A673 (cell line): ENCODE data around the gene TNFAIP8L3. TPM values are rescaled to one million over a fixed set of nuclear protein-coding genes. Genes with fewer than 3 reads are reported as not detected.

Source experiments
- BruUV-seq: library from RNA; stranded (reverse); fragments of 400-500 nt; replicated peaks from 2 replicates; lab custom pipeline; 2021; lab: Mats Ljungman, UMichigan
- CTCF ChIA-PET: fragments of 300-600 bp; sonication (Branson Sonifier 250); formaldehyde crosslinking; loops from one replicate; lab custom pipeline; 2022; ENCODE audit warnings: antibody characterized with exemption; lab: Charles Lee
- POLR2A ChIA-PET: fragments of 300-600 bp; sonication (Branson Sonifier 250); formaldehyde crosslinking; loops from one replicate; lab custom pipeline; 2022; ENCODE audit warnings: antibody characterized with exemption; ENCODE audit not compliant: low non-redundant PET; lab: Charles Lee
- DNase-seq: peaks from one replicate; pipeline ENCODE4 v3.0.0-alpha.2; 2015; ENCODE audit warnings: low spot score
- H3K27ac ChIP-seq: fragments of 200-600 bp; sonication (generic); 2 replicates; pipeline ENCODE4 v1.5.1; 2016; ENCODE audit warnings: mixed run types, low read depth, mild to moderate bottlenecking, mixed read lengths, antibody characterized with exemption, low read length; ENCODE audit not compliant: poor library complexity, severe bottlenecking
- H3K27me3 ChIP-seq: fragments of 200-600 bp; sonication (generic); replicated peaks from 2 replicates; pipeline ENCODE4 v1.6.1; 2017; ENCODE audit warnings: mixed run types, low read depth, mild to moderate bottlenecking, mixed read lengths, antibody characterized with exemption, low read length; ENCODE audit not compliant: insufficient read depth, poor library complexity
- H3K36me3 ChIP-seq: fragments of 200-600 bp; sonication (generic); 2 replicates; pipeline ENCODE4 v1.6.1; 2016; ENCODE audit warnings: mixed run types, mild to moderate bottlenecking, mixed read lengths, antibody characterized with exemption, low read length; ENCODE audit not compliant: insufficient read depth, poor library complexity, severe bottlenecking
- H3K4me1 ChIP-seq: fragments of 200-600 bp; sonication (generic); 2 replicates; pipeline ENCODE4 v1.6.1; 2017; ENCODE audit warnings: mixed run types, mild to moderate bottlenecking, mixed read lengths, antibody characterized with exemption, low read length; ENCODE audit not compliant: insufficient read depth, poor library complexity, severe bottlenecking
- H3K4me3 ChIP-seq: fragments of 200-600 bp; sonication (generic); 2 replicates; pipeline ENCODE4 v1.5.1; 2016; ENCODE audit warnings: low read depth, mixed run types, mild to moderate bottlenecking, mixed read lengths, low read length; ENCODE audit not compliant: poor library complexity, severe bottlenecking
- H3K9me3 ChIP-seq: fragments of 200-600 bp; sonication (generic); 2 replicates; pipeline ENCODE4 v1.6.1; 2016; ENCODE audit warnings: mixed run types, low read depth, mild to moderate bottlenecking, mixed read lengths, antibody characterized with exemption, low read length; ENCODE audit not compliant: poor library complexity, severe bottlenecking
- EZH2 ChIP-seq: fragments of 200-600 bp; sonication (generic); IDR thresholded peaks from 2 replicates; pipeline ENCODE4 v1.6.1; 2017; ENCODE audit warnings: borderline replicate concordance, low read depth, mild to moderate bottlenecking, mixed read lengths, antibody characterized with exemption, low read length; ENCODE audit not compliant: poor library complexity, severe bottlenecking
- intact Hi-C: fragments of 100-400 bp; cut with micrococcal nuclease; formaldehyde crosslinking; loops from one replicate; pipeline ENCODE4 v1.10.0; 2022; ENCODE audit not compliant: unreplicated experiment
- total RNA-seq: library from RNA; stranded (reverse); gene quantifications from 2 replicates; pipeline ENCODE4 v1.2.3, GENCODE V29; 2021
- TF ChIP-seq, protein P1 (sequence below): fragments of 300-800, 200-600 bp; sonication (generic); conservative IDR thresholded peaks from 2 replicates; pipeline ENCODE4 v1.5.1; 2017; ENCODE audit warnings: low read depth, mild to moderate bottlenecking, antibody characterized with exemption, low read length, moderate library complexity, mixed read lengths

The TNFAIP8L3 gene
- total RNA-seq, 1 experiment from 2014 or later, result 0.15 TPM

DNA sequence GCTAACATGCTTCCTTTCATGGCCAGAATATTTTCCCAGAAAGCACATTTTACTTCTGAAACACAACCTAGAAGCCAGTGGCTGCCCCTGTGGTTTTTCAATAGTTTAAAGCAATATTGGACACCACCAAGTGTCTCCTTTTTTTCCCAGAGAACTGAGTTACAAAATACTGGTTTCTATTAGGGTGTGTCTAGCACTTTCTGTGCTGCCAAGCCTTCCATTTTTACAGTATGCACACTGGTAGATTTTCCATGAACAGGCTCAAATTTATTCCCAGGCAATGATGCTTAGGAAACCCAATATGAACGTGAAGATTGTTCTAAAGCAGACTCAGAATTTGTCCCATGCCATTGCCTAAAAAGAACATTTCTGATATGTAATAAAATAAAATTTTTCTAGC, 7.2 kb downstream of the TNFAIP8L3 start:
- ChIA-PET CTCF (no interaction called here), POLR2A (no interaction called here)
- intact Hi-C loops, result no loop called here
- Histone ChIP-seq H3K4me1 (no peaks in the 10 kb centered on the region), H3K36me3 (no peaks in the 10 kb centered on the region), H3K27ac (no peak overlapping the region), H3K9me3 (no peaks in the 10 kb centered on the region), H3K27me3 (peaks cover 47% of the 10 kb centered on the region), H3K4me3 (no peak overlapping the region)
- no TSS peak for BruUV-seq
- no peak for DNase-seq
- no peak for TF ChIP-seq EZH2
- TF ChIP-seq, protein P1, sequence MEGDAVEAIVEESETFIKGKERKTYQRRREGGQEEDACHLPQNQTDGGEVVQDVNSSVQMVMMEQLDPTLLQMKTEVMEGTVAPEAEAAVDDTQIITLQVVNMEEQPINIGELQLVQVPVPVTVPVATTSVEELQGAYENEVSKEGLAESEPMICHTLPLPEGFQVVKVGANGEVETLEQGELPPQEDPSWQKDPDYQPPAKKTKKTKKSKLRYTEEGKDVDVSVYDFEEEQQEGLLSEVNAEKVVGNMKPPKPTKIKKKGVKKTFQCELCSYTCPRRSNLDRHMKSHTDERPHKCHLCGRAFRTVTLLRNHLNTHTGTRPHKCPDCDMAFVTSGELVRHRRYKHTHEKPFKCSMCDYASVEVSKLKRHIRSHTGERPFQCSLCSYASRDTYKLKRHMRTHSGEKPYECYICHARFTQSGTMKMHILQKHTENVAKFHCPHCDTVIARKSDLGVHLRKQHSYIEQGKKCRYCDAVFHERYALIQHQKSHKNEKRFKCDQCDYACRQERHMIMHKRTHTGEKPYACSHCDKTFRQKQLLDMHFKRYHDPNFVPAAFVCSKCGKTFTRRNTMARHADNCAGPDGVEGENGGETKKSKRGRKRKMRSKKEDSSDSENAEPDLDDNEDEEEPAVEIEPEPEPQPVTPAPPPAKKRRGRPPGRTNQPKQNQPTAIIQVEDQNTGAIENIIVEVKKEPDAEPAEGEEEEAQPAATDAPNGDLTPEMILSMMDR, result no peak

DNA sequence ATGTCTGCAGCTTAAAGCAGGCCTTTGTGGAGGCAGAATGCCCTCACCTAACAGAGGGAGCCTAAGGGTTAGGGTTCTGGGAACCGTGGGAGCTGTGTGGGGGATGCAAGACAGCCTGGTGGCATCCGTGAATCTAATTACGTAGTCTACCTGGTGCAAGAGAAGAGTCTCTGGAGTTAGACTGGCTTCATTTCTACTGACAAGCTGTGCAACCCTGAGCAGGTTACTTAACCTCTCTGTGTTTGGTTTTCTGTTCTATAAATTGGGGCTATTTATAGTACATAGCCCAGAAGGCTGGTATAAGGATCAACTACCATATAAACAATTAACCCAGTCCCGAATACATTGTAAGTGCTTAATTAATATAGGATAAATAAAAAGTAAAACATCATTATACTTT, 8.3 kb downstream of the TNFAIP8L3 start:
- CTCF ChIA-PET, result no interaction called here

DNA sequence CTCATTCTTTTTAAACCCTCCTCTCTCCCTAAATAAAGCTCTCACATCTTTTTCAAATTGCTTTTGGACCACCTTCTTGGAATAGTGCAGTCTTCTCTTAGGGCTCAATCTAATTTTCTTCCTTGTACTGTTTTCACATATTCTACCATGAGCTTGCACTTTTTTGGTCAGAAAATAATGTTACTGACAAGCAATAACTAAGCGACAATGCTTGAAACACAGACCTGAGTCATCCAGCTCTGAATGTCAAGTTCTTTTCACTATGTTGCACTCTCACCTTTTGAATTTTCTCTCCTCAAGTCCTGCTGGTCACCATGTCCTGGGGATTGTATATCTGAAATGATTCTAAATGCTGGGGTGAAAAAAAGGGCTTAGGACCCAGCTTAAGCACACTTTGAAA, 8.9 kb downstream of the TNFAIP8L3 start:
- no peaks in the 10 kb centered on the region for H3K36me3 ChIP-seq
- no peak overlapping the region for H3K4me3 ChIP-seq
- ChIA-PET CTCF (no interaction called here), POLR2A (no interaction called here)
- no peak for DNase-seq
- no TSS peak for BruUV-seq
- no peaks in the 10 kb centered on the region for H3K9me3 ChIP-seq
- intact Hi-C loops, result no loop called here
- TF ChIP-seq, protein P1, result no peak
- H3K27me3 ChIP-seq, result peaks cover 29% of the 10 kb centered on the region
- H3K4me1 ChIP-seq, result no peaks in the 10 kb centered on the region
- H3K27ac ChIP-seq, result no peak overlapping the region

More for the DNA sequence above, 8.3 kb downstream of the TNFAIP8L3 start:
- intact Hi-C loops, result no loop called here
- DNase-seq, result no peak
- POLR2A ChIA-PET, result no interaction called here
- no peaks in the 10 kb centered on the region for H3K9me3 ChIP-seq
- BruUV-seq, result no TSS peak
- no peak overlapping the region for H3K27ac ChIP-seq
- H3K36me3 ChIP-seq, result no peaks in the 10 kb centered on the region
- H3K4me1 ChIP-seq, result no peaks in the 10 kb centered on the region
- TF ChIP-seq, protein P1, result no peak
- no peak for TF ChIP-seq EZH2
- peaks cover 36% of the 10 kb centered on the region for H3K27me3 ChIP-seq
- no peak overlapping the region for H3K4me3 ChIP-seq
